Fibroblast of skin of scalp (primary cell): ENCODE measurements around the gene C19orf25.
"Not testable (repeated sequence)": the region's sequence is repeated elsewhere in the genome, so short reads cannot be mapped to it uniquely, and the experiment has no call there.

Source experiments
- DNase-seq: peaks from one replicate; pipeline ENCODE4 v3.0.0-alpha.2; 2013

The C19orf25 gene

GRCh38 chr19:1481224-1481892 is 2.3 kb upstream of the C19orf25 start:
- no peak for DNase-seq

GRCh38 chr19:1477056-1477455 is 2.0 kb downstream of the C19orf25 start:
- DNase-seq, result not testable (repeated sequence)

GRCh38 chr19:1475751-1476437 is 3.1 kb downstream of the C19orf25 start:
- DNase-seq, result no peak

GRCh38 chr19:1474765-1475351 is 4.2 kb downstream of the C19orf25 start:
- no peak for DNase-seq

GRCh38 chr19:1474011-1474764 is 4.8 kb downstream of the C19orf25 start:
- DNase-seq, result no peak

- no peak for DNase-seq
Measured at GRCh38 chr19:1473085-1473851, 5.7 kb downstream of the C19orf25 start.

- DNase-seq, result no peak
Measured at GRCh38 chr19:1472231-1473084, 6.6 kb downstream of the C19orf25 start.

GRCh38 chr19:1471515-1472160 is 7.4 kb downstream of the C19orf25 start:
- DNase-seq, result no peak

GRCh38 chr19:1471010-1471514 is 8.0 kb downstream of the C19orf25 start:
- no peak for DNase-seq

- no peak for DNase-seq
Measured at GRCh38 chr19:1470305-1471009, 8.6 kb downstream of the C19orf25 start.

- DNase-seq, result no peak
Measured at GRCh38 chr19:1470055-1470304, 9.0 kb downstream of the C19orf25 start.

GRCh38 chr19:1469255-1470054 is 9.6 kb downstream of the C19orf25 start:
- DNase-seq, result no peak

GRCh38 chr19:1468821-1469254 is 10.2 kb downstream of the C19orf25 start:
- peak; percentile 51 for DNase-seq

GRCh38 chr19:1468274-1468820 is 10.7 kb downstream of the C19orf25 start:
- DNase-seq, result no peak

GRCh38 chr19:1467490-1468273 is 11.3 kb downstream of the C19orf25 start:
- DNase-seq, result no peak

- DNase-seq, result no peak
Measured at GRCh38 chr19:1467215-1467489, 11.9 kb downstream of the C19orf25 start.

GRCh38 chr19:1466461-1467214 is 12.4 kb downstream of the C19orf25 start:
- DNase-seq, result no peak

- no peak for DNase-seq
Measured at GRCh38 chr19:1466018-1466460, 13.0 kb downstream of the C19orf25 start.
